B cell (primary cell): Measurements from ENCODE around the gene DEAF1. TPM values are rescaled to one million over a fixed set of nuclear protein-coding genes. Genes with fewer than 3 reads are reported as not detected.
A peak's percentile ranks its signal among the peaks of the same experiment; 100 is the strongest.

Experiments
- ATAC-seq: fragments of 200-7000 bp; cut with Tn5 transposase; one replicate; pipeline ENCODE4 v1.10.0; 2021; ENCODE audit warnings: low read depth, mild to moderate bottlenecking, moderate number of reproducible peaks, moderate library complexity
- CTCF ChIA-PET: fragments of 350-600 bp; sonication (Branson Sonifier 250); formaldehyde crosslinking; loops from one replicate; lab custom pipeline; 2021; ENCODE audit warnings: antibody characterized with exemption, inconsistent platforms; lab: Charles Lee
- POLR2A ChIA-PET: fragments of 350-600 bp; sonication (Branson Sonifier 250); formaldehyde crosslinking; loops from one replicate; lab custom pipeline; 2021; ENCODE audit warnings: antibody characterized with exemption; lab: Charles Lee
- DNase-seq: peaks from one replicate; pipeline ENCODE4 v3.0.0; 2013
- H2AFZ ChIP-seq: 2 replicates; pipeline ENCODE4 v1.6.1; 2012; ENCODE audit warnings: mild to moderate bottlenecking, low read depth, low read length; ENCODE audit not compliant: insufficient read depth, poor library complexity, severe bottlenecking
- H3K27ac ChIP-seq, 2 donors: 1 replicate in 1 of 2; 2 replicates in 1 of 2; pipeline ENCODE4 v1.5.1; 2012 to 2013; ENCODE audit warnings: low read length in 2 of 2, mild to moderate bottlenecking in 2 of 2, moderate library complexity in 1 of 2
- H3K27me3 ChIP-seq, 4 experiments: fragments of 200-600 bp in 1 of 4; sonication (generic) in 1 of 4; replicated peaks in 1 of 4; 1 replicate in 2 of 4; 2 replicates in 2 of 4; pipeline versions ENCODE4 v1.6.1 to v1.7.0; 2013 to 2016; ENCODE audit warnings: low read length in 3 of 4, mild to moderate bottlenecking in 2 of 4, mixed read lengths in 1 of 4, moderate library complexity in 1 of 4; ENCODE audit not compliant: insufficient read depth in 4 of 4, control insufficient read depth in 3 of 4; ENCODE audit errors: control extremely low read depth in 1 of 4
- H3K36me3 ChIP-seq, 2 experiments: replicated peaks in 1 of 2; 1 replicate in 1 of 2; 2 replicates in 1 of 2; pipeline versions ENCODE4 v1.6.1 to v1.7.1; 2013; ENCODE audit warnings: low read length in 1 of 2; ENCODE audit not compliant: insufficient read depth in 2 of 2, control insufficient read depth in 1 of 2; ENCODE audit errors: control extremely low read depth in 1 of 2, extremely low read depth in 1 of 2
- H3K4me1 ChIP-seq, 2 donors: fragments of 200-600 bp in 1 of 2; sonication (generic) in 1 of 2; 1 replicate in 1 of 2; 2 replicates in 1 of 2; pipeline versions ENCODE4 v1.5.1 to v1.6.1; 2013 to 2017; ENCODE audit warnings: low read length in 2 of 2; ENCODE audit not compliant: control insufficient read depth in 2 of 2, insufficient read depth in 2 of 2
- H3K4me2 ChIP-seq: replicated peaks from 2 replicates; pipeline ENCODE3; 2012; ENCODE audit warnings: mild to moderate bottlenecking, low read depth, low read length; ENCODE audit not compliant: poor library complexity, severe bottlenecking
- H3K4me3 ChIP-seq, 5 experiments: fragments of 200-600 bp in 1 of 5; sonication (generic) in 1 of 5; 1 replicate in 3 of 5; 2 replicates in 2 of 5; pipeline versions ENCODE4 v1.5.1 to v1.7.0; 2011 to 2016; ENCODE audit warnings: low read length in 4 of 5, mild to moderate bottlenecking in 4 of 5, low read depth in 2 of 5, control low read depth in 1 of 5, moderate library complexity in 1 of 5; ENCODE audit not compliant: insufficient read depth in 1 of 5; ENCODE audit errors: control extremely low read depth in 1 of 5, extremely low read depth in 1 of 5
- H3K79me2 ChIP-seq: fragments of 200-600 bp; sonication (generic); one replicate; pipeline ENCODE4 v1.6.0; 2016; ENCODE audit warnings: low read length; ENCODE audit not compliant: control insufficient read depth, insufficient read depth
- H3K9ac ChIP-seq: fragments of 200-600 bp; sonication (generic); 2 replicates; pipeline ENCODE4 v1.6.1; 2017; ENCODE audit warnings: mild to moderate bottlenecking, low read length, moderate library complexity
- H3K9me3 ChIP-seq, 3 donors: one replicate each; pipeline versions ENCODE4 v1.6.1 to v1.7.1; 2013; ENCODE audit warnings: low read length in 2 of 3; ENCODE audit not compliant: control insufficient read depth in 2 of 3, insufficient read depth in 1 of 3; ENCODE audit errors: control extremely low read depth in 1 of 3
- H4K20me1 ChIP-seq: 2 replicates; pipeline ENCODE4 v1.6.0; 2012; ENCODE audit warnings: mild to moderate bottlenecking, low read length; ENCODE audit not compliant: insufficient read depth, control insufficient read depth, poor library complexity, severe bottlenecking
- H3K27ac Mint-ChIP-seq: one replicate; pipeline ENCODE4 v1.8.0; 2021; ENCODE audit warnings: mixed read lengths
- H3K27me3 Mint-ChIP-seq: one replicate; pipeline ENCODE4 v1.8.0; 2021; ENCODE audit warnings: mixed read lengths
- H3K4me1 Mint-ChIP-seq: one replicate; pipeline ENCODE4 v1.8.0; 2021; ENCODE audit warnings: mixed read lengths
- H3K4me3 Mint-ChIP-seq: one replicate; pipeline ENCODE4 v1.8.0; 2021; ENCODE audit warnings: mixed read lengths
- H3K9me3 Mint-ChIP-seq: one replicate; pipeline ENCODE4 v1.8.0; 2022; ENCODE audit warnings: mixed read lengths; ENCODE audit not compliant: insufficient read depth
- EZH2 ChIP-seq: IDR thresholded peaks from 2 replicates; pipeline ENCODE4 v1.6.1; 2012; ENCODE audit warnings: borderline replicate concordance, low read depth, mild to moderate bottlenecking, moderate library complexity, low read length; ENCODE audit not compliant: insufficient read depth, poor library complexity, severe bottlenecking
- WGBS: methylation state at CpG from one replicate; pipeline ENCODE4 v1.1.5; 2013; ENCODE audit warnings: missing lambda C conversion rate; ENCODE audit not compliant: insufficient coverage; 5-methylcytosine and 5-hydroxymethylcytosine counted together
- intact Hi-C: fragments of 100-400 bp; cut with micrococcal nuclease; formaldehyde crosslinking; loops from one replicate; pipeline ENCODE4 v1.10.0; 2022
- polyA plus RNA-seq: library from polyadenylated mRNA; depleted of rRNA; stranded (reverse); fragments of >200 nt; gene quantifications from 2 replicates; pipeline ENCODE4 v1.2.3, GENCODE V29; 2012
- total RNA-seq, 2 donors: library from RNA; stranded (reverse); fragments of 120-200 nt in 1 of 2; gene quantifications; 1 replicate in 1 of 2; 2 replicates in 1 of 2; pipeline versions ENCODE4 v1.2.3 to v1.2.4, GENCODE V29; 2013 to 2022
- TF ChIP-seq, protein P1 (sequence below): fragments of 200-600 bp; IDR thresholded peaks from one replicate; pipeline ENCODE4 v1.8.0; 2022; ENCODE audit warnings: antibody characterized with exemption, mild to moderate bottlenecking

DEAF1 gene
- total and polyA plus RNA-seq, 2 donors (not counting 1 experiment from before 2014, with no cell fraction given), result 31.8 to 53.6 TPM

DNA sequence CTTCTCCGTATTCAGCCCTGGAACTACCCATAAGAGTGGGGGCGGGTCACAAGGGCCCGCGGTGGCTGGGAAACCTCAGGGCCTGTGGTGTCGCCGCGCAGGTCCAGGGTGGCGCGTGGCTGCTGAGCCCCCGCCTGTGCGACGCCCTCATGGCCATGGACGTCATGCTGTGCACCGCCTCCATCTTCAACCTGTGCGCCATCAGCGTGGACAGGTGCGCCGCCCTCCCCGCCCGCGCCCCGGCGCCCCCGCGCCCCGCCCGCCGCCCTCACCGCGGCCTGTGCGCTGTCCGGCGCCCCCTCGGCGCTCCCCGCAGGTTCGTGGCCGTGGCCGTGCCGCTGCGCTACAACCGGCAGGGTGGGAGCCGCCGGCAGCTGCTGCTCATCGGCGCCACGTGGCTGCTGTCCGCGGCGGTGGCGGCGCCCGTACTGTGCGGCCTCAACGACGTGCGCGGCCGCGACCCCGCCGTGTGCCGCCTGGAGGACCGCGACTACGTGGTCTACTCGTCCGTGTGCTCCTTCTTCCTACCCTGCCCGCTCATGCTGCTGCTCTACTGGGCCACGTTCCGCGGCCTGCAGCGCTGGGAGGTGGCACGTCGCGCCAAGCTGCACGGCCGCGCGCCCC, 55.6 kb downstream of the DEAF1 start:
- Histone ChIP-seq H3K36me3 (no peaks in the 10 kb centered on the region), H3K9me3 (peaks cover 0 to 7% (median 0%) of the 10 kb centered on the region in 3 donors), H3K4me2 (peak overlapping the region; percentile 76), H3K27me3 (peaks cover 0 to 38% (median 20%) of the 10 kb centered on the region in 4 experiments), H3K27ac (no peak overlapping the region), H3K9ac (no peak overlapping the region), H3K4me3 (no peak overlapping the region), H3K79me2 (peaks cover 2% of the 10 kb centered on the region), H3K4me1 (peaks cover 24 to 28% of the 10 kb centered on the region in 2 donors), H2AFZ (no peak overlapping the region), H4K20me1 (peaks cover 16% of the 10 kb centered on the region)
- Mint-ChIP-seq H3K9me3 (no peaks in the 10 kb centered on the region), H3K27ac (no peak overlapping the region), H3K4me1 (peaks cover 21% of the 10 kb centered on the region), H3K27me3 (peaks cover 27% of the 10 kb centered on the region), H3K4me3 (peak overlapping the region; percentile 29)
- WGBS, result 9% methylated on average over 80 of the region's 80 CpGs
- DNase-seq, result peak; percentile 38
- ChIA-PET CTCF (no interaction called here), POLR2A (interaction anchor here (0.6 kb wide), 2 partner anchors 11 to 13 kb away, joined by 3 read pairs; no protein-coding TSS in a partner anchor)
- TF ChIP-seq, protein P1, sequence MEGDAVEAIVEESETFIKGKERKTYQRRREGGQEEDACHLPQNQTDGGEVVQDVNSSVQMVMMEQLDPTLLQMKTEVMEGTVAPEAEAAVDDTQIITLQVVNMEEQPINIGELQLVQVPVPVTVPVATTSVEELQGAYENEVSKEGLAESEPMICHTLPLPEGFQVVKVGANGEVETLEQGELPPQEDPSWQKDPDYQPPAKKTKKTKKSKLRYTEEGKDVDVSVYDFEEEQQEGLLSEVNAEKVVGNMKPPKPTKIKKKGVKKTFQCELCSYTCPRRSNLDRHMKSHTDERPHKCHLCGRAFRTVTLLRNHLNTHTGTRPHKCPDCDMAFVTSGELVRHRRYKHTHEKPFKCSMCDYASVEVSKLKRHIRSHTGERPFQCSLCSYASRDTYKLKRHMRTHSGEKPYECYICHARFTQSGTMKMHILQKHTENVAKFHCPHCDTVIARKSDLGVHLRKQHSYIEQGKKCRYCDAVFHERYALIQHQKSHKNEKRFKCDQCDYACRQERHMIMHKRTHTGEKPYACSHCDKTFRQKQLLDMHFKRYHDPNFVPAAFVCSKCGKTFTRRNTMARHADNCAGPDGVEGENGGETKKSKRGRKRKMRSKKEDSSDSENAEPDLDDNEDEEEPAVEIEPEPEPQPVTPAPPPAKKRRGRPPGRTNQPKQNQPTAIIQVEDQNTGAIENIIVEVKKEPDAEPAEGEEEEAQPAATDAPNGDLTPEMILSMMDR, result no peak
- no peak for ATAC-seq
- intact Hi-C loops, result no loop called here

DNA sequence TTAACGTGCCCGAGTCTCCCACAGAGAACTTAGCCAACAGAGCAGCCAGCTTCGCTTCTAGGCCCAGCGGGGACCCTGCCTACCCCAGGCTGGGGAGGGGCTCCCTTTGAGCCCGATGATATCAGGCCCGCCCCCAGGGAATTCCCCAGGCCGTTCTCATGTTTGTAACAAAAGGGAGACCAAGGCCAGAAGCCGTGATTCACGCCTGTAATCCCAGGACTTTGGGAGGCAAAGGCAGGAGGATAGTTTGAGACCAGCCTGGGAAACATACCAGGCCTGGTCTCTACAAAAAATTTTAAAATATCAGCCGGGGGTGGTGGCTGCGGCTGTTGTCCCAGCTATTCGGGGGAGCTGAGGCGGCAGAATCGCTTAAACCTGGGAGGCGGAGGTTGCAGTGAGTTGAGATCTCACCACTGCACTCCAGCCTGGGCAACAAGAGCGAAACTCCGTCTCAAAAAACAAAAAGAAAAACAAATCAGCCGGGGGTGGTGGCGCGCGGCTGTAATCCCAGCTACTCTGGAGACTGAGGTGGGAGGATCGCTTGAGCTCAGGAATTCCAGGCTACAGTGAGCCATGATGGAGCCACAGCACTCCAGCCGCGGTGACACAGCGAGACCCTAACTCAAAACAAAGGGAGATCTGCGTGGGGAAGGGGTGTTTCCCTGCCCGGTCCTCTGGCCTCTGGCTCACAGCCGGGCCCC, 56.2 kb downstream of the DEAF1 start:
- peaks cover 0 to 7% (median 0%) of the 10 kb centered on the region in 3 donors for H3K9me3 ChIP-seq
- H2AFZ ChIP-seq, result no peak overlapping the region
- no peak for ATAC-seq
- TF ChIP-seq, protein P1, result no peak
- TF ChIP-seq EZH2, result no peak
- peaks cover 24 to 28% of the 10 kb centered on the region in 2 donors for H3K4me1 ChIP-seq
- Mint-ChIP-seq H3K27ac (no peak overlapping the region), H3K9me3 (no peaks in the 10 kb centered on the region), H3K27me3 (peaks cover 28% of the 10 kb centered on the region), H3K4me3 (peak overlapping the region; percentile 41), H3K4me1 (peaks cover 21% of the 10 kb centered on the region)
- H3K79me2 ChIP-seq, result peaks cover 2% of the 10 kb centered on the region
- no peak overlapping the region for H3K4me3 ChIP-seq
- no peak overlapping the region for H3K27ac ChIP-seq
- ChIA-PET POLR2A (interaction anchor here (0.6 kb wide), 1 partner anchor 11 kb away, joined by 3 read pairs; no protein-coding TSS in a partner anchor), CTCF (no interaction called here)
- H3K9ac ChIP-seq, result no peak overlapping the region
- H4K20me1 ChIP-seq, result peaks cover 16% of the 10 kb centered on the region
- no peaks in the 10 kb centered on the region for H3K36me3 ChIP-seq
- 80% methylated on average over 21 of the region's 28 CpGs for WGBS
- peaks cover 0 to 38% (median 20%) of the 10 kb centered on the region in 4 experiments for H3K27me3 ChIP-seq
- no peak for DNase-seq
- peak overlapping the region; percentile 76 for H3K4me2 ChIP-seq
- intact Hi-C loops, result no loop called here
